ENCODE data around the gene PMIS2. TPM values are rescaled to one million over a fixed set of nuclear protein-coding genes. Genes with fewer than 3 reads are reported as not detected.

PMIS2 gene
- total RNA-seq, 1 experiment from 2014 or later: not detected

- POLR2A ChIA-PET: no interaction called here
- H3K4me3 Mint-ChIP-seq (ENCODE audit: unreplicated experiment): no peak overlapping the region
- BruUV-seq (replicated peaks): no TSS peak
- no peaks in the 10 kb centered on the region for H3K36me3 Mint-ChIP-seq (ENCODE audit: insufficient read depth, unreplicated experiment)
- no peaks in the 10 kb centered on the region for H3K27me3 Mint-ChIP-seq (ENCODE audit: insufficient read depth, unreplicated experiment)
- H3K27ac Mint-ChIP-seq (ENCODE audit: low read depth, unreplicated experiment): no peak overlapping the region
- no peaks in the 10 kb centered on the region for H3K9me3 Mint-ChIP-seq (ENCODE audit: unreplicated experiment)
- no peak for DNase-seq (ENCODE audit: unreplicated experiment)
- peaks cover 12% of the 10 kb centered on the region for H3K4me1 Mint-ChIP-seq (ENCODE audit: insufficient read depth, unreplicated experiment)
- CTCF ChIA-PET: no interaction called here
- intact Hi-C loops (cut with micrococcal nuclease): no loop called here
- TF ChIP-seq CTCF (IDR thresholded peaks at IDR 0.05; ENCODE audit: unreplicated experiment): no peak
Measured at GRCh38 chr19:35552534-35553384, 33.2 kb upstream of the PMIS2 start.

- POLR2A ChIA-PET: no interaction called here
- Mint-ChIP-seq H3K27me3 (ENCODE audit: insufficient read depth, unreplicated experiment) (no peaks in the 10 kb centered on the region), H3K27ac (ENCODE audit: low read depth, unreplicated experiment) (no peak overlapping the region), H3K9me3 (ENCODE audit: unreplicated experiment) (no peaks in the 10 kb centered on the region), H3K4me3 (ENCODE audit: unreplicated experiment) (no peak overlapping the region), H3K36me3 (ENCODE audit: insufficient read depth, unreplicated experiment) (no peaks in the 10 kb centered on the region), H3K4me1 (ENCODE audit: insufficient read depth, unreplicated experiment) (peaks cover 10% of the 10 kb centered on the region)
- no peak for DNase-seq (ENCODE audit: unreplicated experiment)
- no peak for TF ChIP-seq CTCF (IDR thresholded peaks at IDR 0.05; ENCODE audit: unreplicated experiment)
- BruUV-seq (replicated peaks): no TSS peak
- CTCF ChIA-PET: no interaction called here
- intact Hi-C loops (cut with micrococcal nuclease): no loop called here
Measured at GRCh38 chr19:35553385-35554000, 32.5 kb upstream of the PMIS2 start.

DNA sequence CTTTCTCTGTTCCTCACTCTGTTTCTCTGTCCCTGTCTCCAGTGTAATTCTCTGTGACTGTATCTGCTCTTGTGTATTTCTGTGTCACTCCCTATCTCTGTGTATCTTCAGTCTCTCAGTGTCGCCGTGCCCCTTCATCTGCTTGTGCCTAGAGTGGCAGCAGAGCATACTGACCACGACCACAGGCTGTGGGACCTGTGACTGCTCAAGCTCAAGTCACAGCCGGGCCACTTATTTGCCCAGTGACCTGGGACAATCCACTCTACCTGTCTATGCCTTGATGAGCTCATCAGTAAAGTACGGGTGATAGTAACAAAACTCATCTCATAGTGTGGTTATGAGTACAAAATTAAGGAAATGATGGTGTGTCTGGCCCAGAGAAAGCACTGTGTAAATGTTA lies 31.9 kb upstream of the PMIS2 start:
- Mint-ChIP-seq H3K9me3 (ENCODE audit: unreplicated experiment) (no peaks in the 10 kb centered on the region), H3K4me3 (ENCODE audit: unreplicated experiment) (no peak overlapping the region), H3K27me3 (ENCODE audit: insufficient read depth, unreplicated experiment) (no peaks in the 10 kb centered on the region), H3K27ac (ENCODE audit: low read depth, unreplicated experiment) (no peak overlapping the region), H3K4me1 (ENCODE audit: insufficient read depth, unreplicated experiment) (peaks cover 5% of the 10 kb centered on the region), H3K36me3 (ENCODE audit: insufficient read depth, unreplicated experiment) (no peaks in the 10 kb centered on the region)
- no peak for DNase-seq (ENCODE audit: unreplicated experiment)
- no TSS peak for BruUV-seq (replicated peaks)
- ChIA-PET POLR2A (no interaction called here), CTCF (interaction anchor here (0.5 kb wide), 1 partner anchor 47 kb away, joined by 4 read pairs; no protein-coding TSS in a partner anchor)
- no peak for TF ChIP-seq CTCF (IDR thresholded peaks at IDR 0.05; ENCODE audit: unreplicated experiment)
- intact Hi-C loops (cut with micrococcal nuclease): no loop called here

GRCh38 chr19:35555301-35556005 lies 30.5 kb upstream of the PMIS2 start:
- no peak overlapping the region for H3K4me3 Mint-ChIP-seq (ENCODE audit: unreplicated experiment)
- no peak for TF ChIP-seq CTCF (IDR thresholded peaks at IDR 0.05; ENCODE audit: unreplicated experiment)
- H3K27ac Mint-ChIP-seq (ENCODE audit: low read depth, unreplicated experiment): no peak overlapping the region
- peaks cover 11% of the 10 kb centered on the region for H3K27me3 Mint-ChIP-seq (ENCODE audit: insufficient read depth, unreplicated experiment)
- H3K4me1 Mint-ChIP-seq (ENCODE audit: insufficient read depth, unreplicated experiment): no peaks in the 10 kb centered on the region
- ChIA-PET CTCF (interaction anchor here (0.7 to 1.3 kb wide), 2 partner anchors 13 to 171 kb away, joined by 3 read pairs; no protein-coding TSS in a partner anchor), POLR2A (interaction anchor here (0.9 to 1.1 kb wide), 3 partner anchors 9 to 119 kb away, joined by 3 read pairs; no protein-coding TSS in a partner anchor)
- H3K36me3 Mint-ChIP-seq (ENCODE audit: insufficient read depth, unreplicated experiment): no peaks in the 10 kb centered on the region
- DNase-seq (ENCODE audit: unreplicated experiment): peak; percentile 41
- no peaks in the 10 kb centered on the region for H3K9me3 Mint-ChIP-seq (ENCODE audit: unreplicated experiment)
- intact Hi-C loops (cut with micrococcal nuclease): no loop called here
- no TSS peak for BruUV-seq (replicated peaks)

Measured in MCF 10A (cell line).